GM18867 (cell line): ENCODE measurements around the gene ACSM3.
"Not testable (repeated sequence)": the region's sequence is repeated elsewhere in the genome, so short reads cannot be mapped to it uniquely, and the experiment has no call there.

ENCODE experiments used
- ATAC-seq: cut with Tn5 transposase; IDR thresholded peaks from one replicate; pipeline ENCODE4 v1.9.1; 2021; ENCODE audit warnings: mild to moderate bottlenecking, moderate library complexity; ENCODE audit not compliant: unreplicated experiment

The ACSM3 gene

GRCh38 chr16:20763461-20764232 is at the start of gene ACSM3:
TSS of gene ACSM3 (plus strand) at chr16:20764014. CDS start at chr16:20770035, 6,021 bp downstream.
- ATAC-seq = peak; percentile 98

GRCh38 chr16:20717718-20718117 is 46.1 kb upstream of the ACSM3 start:
- not testable (repeated sequence) for ATAC-seq

- ATAC-seq = no peak
Measured at GRCh38 chr16:20720251-20720650, 43.6 kb upstream of the ACSM3 start.

GRCh38 chr16:20726661-20727060 is 37.2 kb upstream of the ACSM3 start:
- no peak for ATAC-seq

- no peak for ATAC-seq
Measured at GRCh38 chr16:20727181-20727580, 36.6 kb upstream of the ACSM3 start.

- no peak for ATAC-seq
Measured at GRCh38 chr16:20729141-20729540, 34.7 kb upstream of the ACSM3 start.

- no peak for ATAC-seq
Measured at GRCh38 chr16:20734056-20734455, 29.8 kb upstream of the ACSM3 start.

GRCh38 chr16:20734782-20735181 is 29.0 kb upstream of the ACSM3 start:
- ATAC-seq = no peak

GRCh38 chr16:20735490-20735889 is 28.3 kb upstream of the ACSM3 start:
- ATAC-seq = no peak

GRCh38 chr16:20740007-20740883 is 23.6 kb upstream of the ACSM3 start:
- ATAC-seq = no peak

- ATAC-seq = peak; percentile 87
Measured at GRCh38 chr16:20740901-20741521, 22.8 kb upstream of the ACSM3 start.

GRCh38 chr16:20741554-20742285 is 22.1 kb upstream of the ACSM3 start, which contains the start of gene THUMPD1:
TSS of gene THUMPD1 (minus strand) at chr16:20741818. CDS start at chr16:20741739, 79 bp downstream.
- peak; percentile 88 for ATAC-seq

- no peak for ATAC-seq
Measured at GRCh38 chr16:20743591-20743990, 20.2 kb upstream of the ACSM3 start.

GRCh38 chr16:20744922-20745440 is 18.8 kb upstream of the ACSM3 start:
- no peak for ATAC-seq

GRCh38 chr16:20746461-20746860 is 17.4 kb upstream of the ACSM3 start:
- ATAC-seq = no peak

- ATAC-seq = no peak
Measured at GRCh38 chr16:20747030-20747816, 16.6 kb upstream of the ACSM3 start.

GRCh38 chr16:20749474-20749873 is 14.3 kb upstream of the ACSM3 start:
- ATAC-seq = no peak

- ATAC-seq = no peak
Measured at GRCh38 chr16:20750558-20750957, 13.3 kb upstream of the ACSM3 start.

- ATAC-seq = no peak
Measured at GRCh38 chr16:20753727-20754126, 10.1 kb upstream of the ACSM3 start.

GRCh38 chr16:20755238-20755637 is 8.6 kb upstream of the ACSM3 start:
- no peak for ATAC-seq
